ENCODE data around the gene TRIM52.

The TRIM52 gene

GRCh38 chr5:181223058-181223728 lies 37.8 kb downstream of the TRIM52 start, which contains the start of gene TRIM41:
Gene TRIM41 (plus strand): TSS chr5:181223281. CDS start chr5:181224000, 719 bp downstream.
- H3K4me3 ChIP-seq (ENCODE audit: low read length): peak within 1 kb of the TSS; percentile 88
- no peaks in the 10 kb centered on the region for H4K20me1 ChIP-seq (ENCODE audit: control insufficient read depth, insufficient read depth, low read depth, low read length)
- H3K9me3 ChIP-seq (ENCODE audit: control insufficient read depth, insufficient read depth, low read length): no peaks in the 10 kb centered on the region
- no peaks in the 10 kb centered on the region for H3K9me2 ChIP-seq (replicated peaks; ENCODE audit: control insufficient read depth, low read length)
- peak within 1 kb of the TSS; percentile 96 for H3K4me2 ChIP-seq (ENCODE audit: low read length)
- H3K27me3 ChIP-seq (ENCODE audit: control insufficient read depth, low read length): no peaks in the 10 kb centered on the region
- TF ChIP-seq CTCF (IDR thresholded peaks at IDR 0.05; ENCODE audit: low read depth, low read length, poor library complexity, severe bottlenecking) (no peak), EZH2phosphoT487 (IDR thresholded peaks at IDR 0.05; ENCODE audit: borderline replicate concordance, low read length) (no peak)
- H3K79me2 ChIP-seq (ENCODE audit: control insufficient read depth, low read length): peaks cover 40% of the 10 kb centered on the region
- peaks cover 38% of the 10 kb centered on the region for H3K4me1 ChIP-seq (ENCODE audit: control insufficient read depth, low read length)
- H3K27ac ChIP-seq (ENCODE audit: low read depth, low read length): peak within 1 kb of the TSS; percentile 89
- peaks cover 23% of the 10 kb centered on the region for H3F3A ChIP-seq (ENCODE audit: control insufficient read depth, insufficient read depth)
- H3K36me3 ChIP-seq (ENCODE audit: control insufficient read depth, low read length): peaks cover 24% of the 10 kb centered on the region

- H3K9me2 ChIP-seq (replicated peaks; ENCODE audit: control insufficient read depth, low read length): no peaks in the 10 kb centered on the region
- H3K36me3 ChIP-seq (ENCODE audit: control insufficient read depth, low read length): peaks cover 23% of the 10 kb centered on the region
- H3K79me2 ChIP-seq (ENCODE audit: control insufficient read depth, low read length): peaks cover 36% of the 10 kb centered on the region
- H3K4me1 ChIP-seq (ENCODE audit: control insufficient read depth, low read length): peaks cover 43% of the 10 kb centered on the region
- peak overlapping the region; percentile 89 for H3K27ac ChIP-seq (ENCODE audit: low read depth, low read length)
- H3K4me3 ChIP-seq (ENCODE audit: low read length): peak overlapping the region; percentile 88
- no peaks in the 10 kb centered on the region for H3K27me3 ChIP-seq (ENCODE audit: control insufficient read depth, low read length)
- peaks cover 27% of the 10 kb centered on the region for H3F3A ChIP-seq (ENCODE audit: control insufficient read depth, insufficient read depth)
- H3K9me3 ChIP-seq (ENCODE audit: control insufficient read depth, insufficient read depth, low read length): no peaks in the 10 kb centered on the region
- TF ChIP-seq EZH2phosphoT487 (IDR thresholded peaks at IDR 0.05; ENCODE audit: borderline replicate concordance, low read length) (no peak), CTCF (IDR thresholded peaks at IDR 0.05; ENCODE audit: low read depth, low read length, poor library complexity, severe bottlenecking) (no peak)
- no peaks in the 10 kb centered on the region for H4K20me1 ChIP-seq (ENCODE audit: control insufficient read depth, insufficient read depth, low read depth, low read length)
- peak overlapping the region; percentile 96 for H3K4me2 ChIP-seq (ENCODE audit: low read length)
Observed at GRCh38 chr5:181222630-181223057, 38.3 kb downstream of the TRIM52 start.

- Histone ChIP-seq H3K4me3 (ENCODE audit: low read length) (peak overlapping the region; percentile 88), H3K36me3 (ENCODE audit: control insufficient read depth, low read length) (peaks cover 19% of the 10 kb centered on the region), H3F3A (ENCODE audit: control insufficient read depth, insufficient read depth) (peaks cover 33% of the 10 kb centered on the region), H4K20me1 (ENCODE audit: control insufficient read depth, insufficient read depth, low read depth, low read length) (no peaks in the 10 kb centered on the region), H3K9me3 (ENCODE audit: control insufficient read depth, insufficient read depth, low read length) (no peaks in the 10 kb centered on the region), H3K9me2 (replicated peaks; ENCODE audit: control insufficient read depth, low read length) (no peaks in the 10 kb centered on the region), H3K27ac (ENCODE audit: low read depth, low read length) (peak overlapping the region; percentile 89), H3K27me3 (ENCODE audit: control insufficient read depth, low read length) (no peaks in the 10 kb centered on the region), H3K79me2 (ENCODE audit: control insufficient read depth, low read length) (peaks cover 32% of the 10 kb centered on the region), H3K4me1 (ENCODE audit: control insufficient read depth, low read length) (peaks cover 49% of the 10 kb centered on the region), H3K4me2 (ENCODE audit: low read length) (peak overlapping the region; percentile 96)
- TF ChIP-seq CTCF (IDR thresholded peaks at IDR 0.05; ENCODE audit: low read depth, low read length, poor library complexity, severe bottlenecking): no peak
- TF ChIP-seq EZH2phosphoT487 (IDR thresholded peaks at IDR 0.05; ENCODE audit: borderline replicate concordance, low read length): no peak
Observed at GRCh38 chr5:181221792-181222629, 38.9 kb downstream of the TRIM52 start.
